ENCODE measurements around the gene LRRC14B.
A peak's percentile ranks its signal among the peaks of the same experiment; 100 is the strongest.

LRRC14B gene

GRCh38 chr5:204966-205670 is 13.8 kb downstream of the LRRC14B start (continued):
- TF ChIP-seq ZNF350 (tag by site-specific recombination; IDR thresholded peaks at IDR 0.05): no peak

DNA sequence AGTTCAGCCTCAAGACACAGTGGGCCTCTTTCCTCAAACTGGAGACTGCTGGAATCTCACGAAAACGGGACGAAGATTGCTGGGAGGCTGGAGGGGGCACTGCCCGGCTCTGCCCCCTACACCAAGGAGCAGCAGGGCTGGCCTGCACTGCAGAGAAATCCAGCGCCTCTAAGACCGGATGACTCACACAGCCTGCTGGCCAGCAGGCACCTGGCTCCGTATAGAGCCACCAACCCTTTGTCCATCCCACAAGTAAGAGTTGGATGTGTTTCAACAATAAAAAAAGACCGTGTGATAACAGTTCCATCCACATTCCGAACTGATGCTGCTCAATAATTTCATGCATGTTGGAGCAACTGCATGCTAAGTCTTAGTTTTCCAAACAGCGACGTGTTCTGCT is 15.1 kb downstream of the LRRC14B start:
- H3K36me3 ChIP-seq (ENCODE audit: control insufficient read depth in 2 of 2, insufficient read depth in 1 of 2, low read length in 2 of 2): peaks cover 12 to 36% of the 10 kb centered on the region in 2 experiments
- H3K27ac ChIP-seq (ENCODE audit: extremely low read depth, low read depth, low read length): no peak overlapping the region
- ChIA-PET CTCF (interaction anchor here (0.5 to 1.4 kb wide), 2 partner anchors 18 to 214 kb away, joined by 3 to 4 read pairs; no protein-coding TSS in a partner anchor), POLR2A (no interaction called here)
- H3K4me1 ChIP-seq (ENCODE audit: control insufficient read depth, insufficient read depth, low read length): peaks cover 5% of the 10 kb centered on the region; the same call in 1 of the 2 replicates
- TF ChIP-seq ZNF600 (tag by site-specific recombination; IDR thresholded peaks at IDR 0.05): peak; percentile 25; the same call in 1 of the 2 replicates
- TF ChIP-seq, protein P1, sequence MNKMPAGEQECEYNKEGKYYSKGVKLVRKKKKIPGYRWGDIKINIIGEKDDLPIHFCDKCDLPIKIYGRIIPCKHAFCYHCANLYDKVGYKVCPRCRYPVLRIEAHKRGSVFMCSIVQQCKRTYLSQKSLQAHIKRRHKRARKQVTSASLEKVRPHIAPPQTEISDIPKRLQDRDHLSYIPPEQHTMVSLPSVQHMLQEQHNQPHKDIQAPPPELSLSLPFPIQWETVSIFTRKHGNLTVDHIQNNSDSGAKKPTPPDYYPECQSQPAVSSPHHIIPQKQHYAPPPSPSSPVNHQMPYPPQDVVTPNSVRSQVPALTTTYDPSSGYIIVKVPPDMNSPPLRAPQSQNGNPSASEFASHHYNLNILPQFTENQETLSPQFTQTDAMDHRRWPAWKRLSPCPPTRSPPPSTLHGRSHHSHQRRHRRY (tag by site-specific recombination; IDR thresholded peaks at IDR 0.05): no peak
- H3K4me3 ChIP-seq (ENCODE audit: low read depth, low read length): no peak overlapping the region
- no peaks in the 10 kb centered on the region for H3K9me3 ChIP-seq (ENCODE audit: control insufficient read depth, insufficient read depth, low read depth, low read length)

DNA sequence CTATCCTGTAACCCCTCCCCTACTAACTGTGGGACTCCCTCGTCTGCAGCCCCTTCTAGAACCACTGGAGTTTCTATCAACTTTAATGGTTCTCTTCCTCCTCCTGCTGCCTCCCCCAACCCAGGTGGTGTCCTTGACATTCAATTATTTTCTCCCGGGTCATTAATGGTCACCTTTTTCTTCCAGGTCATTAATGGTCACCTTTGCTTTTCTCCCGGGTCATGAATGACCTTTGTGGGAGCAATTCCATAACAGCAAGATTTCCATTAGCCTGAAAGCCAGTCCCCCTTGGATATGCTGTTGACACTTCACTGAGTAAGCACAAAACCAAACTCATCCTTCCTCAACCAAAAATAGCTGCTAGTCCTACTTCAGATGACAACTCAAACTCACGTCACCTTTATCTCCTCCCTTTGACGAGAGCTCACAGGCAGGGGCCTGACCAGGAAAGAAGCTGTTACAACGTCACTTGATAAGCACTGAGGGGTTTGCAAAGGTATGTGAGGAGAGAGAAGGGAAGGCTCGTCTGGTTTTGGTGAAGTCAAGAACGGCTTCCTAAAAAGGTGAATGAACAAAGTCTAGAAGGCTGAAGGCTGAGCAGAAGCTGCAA is 15.7 kb downstream of the LRRC14B start:
- Histone ChIP-seq H3K27ac (ENCODE audit: extremely low read depth, low read depth, low read length) (no peak overlapping the region), H3K36me3 (ENCODE audit: control insufficient read depth in 2 of 2, insufficient read depth in 1 of 2, low read length in 2 of 2) (peaks cover 12 to 36% of the 10 kb centered on the region in 2 experiments), H3K9me3 (ENCODE audit: control insufficient read depth, insufficient read depth, low read depth, low read length) (no peaks in the 10 kb centered on the region), H3K4me1 (ENCODE audit: control insufficient read depth, insufficient read depth, low read length) (peaks cover 5% of the 10 kb centered on the region; the same call in 1 of the 2 replicates), H3K4me3 (ENCODE audit: low read depth, low read length) (no peak overlapping the region)
- POLR2A ChIA-PET: no interaction called here
- CTCF ChIA-PET: interaction anchor here (0.5 kb wide), 1 partner anchor 213 kb away, joined by 3 read pairs; no protein-coding TSS in a partner anchor
- TF ChIP-seq BCL11A (tag by site-specific recombination; IDR thresholded peaks at IDR 0.05; ENCODE audit: low read depth) (no peak), ZNF175 (tag by site-specific recombination; IDR thresholded peaks at IDR 0.05) (no peak), ZBTB11 (tag by site-specific recombination; conservative IDR thresholded peaks at IDR 0.05; ENCODE audit: low read depth) (no peak), ZNF701 (tag by site-specific recombination; IDR thresholded peaks at IDR 0.05) (no peak), ZNF121 (tag by site-specific recombination; IDR thresholded peaks at IDR 0.05) (no peak)

GRCh38 chr5:207599-207998 is 16.3 kb downstream of the LRRC14B start:
- H3K27ac ChIP-seq (ENCODE audit: extremely low read depth, low read depth, low read length): no peak overlapping the region
- no peak overlapping the region for H3K4me3 ChIP-seq (ENCODE audit: low read depth, low read length)
- POLR2A ChIA-PET: interaction anchor here (1.5 kb wide), 1 partner anchor 10 kb away, joined by 3 read pairs; the partner anchor contains the start of genes CCDC127 and SDHA
- no peaks in the 10 kb centered on the region for H3K9me3 ChIP-seq (ENCODE audit: control insufficient read depth, insufficient read depth, low read depth, low read length)
- peaks cover 12 to 36% of the 10 kb centered on the region in 2 experiments for H3K36me3 ChIP-seq (ENCODE audit: control insufficient read depth in 2 of 2, insufficient read depth in 1 of 2, low read length in 2 of 2)
- peaks cover 5% of the 10 kb centered on the region; the same call in 1 of the 2 replicates for H3K4me1 ChIP-seq (ENCODE audit: control insufficient read depth, insufficient read depth, low read length)
- TF ChIP-seq ZNF600 (tag by site-specific recombination; IDR thresholded peaks at IDR 0.05) (0 out of 2 replicates have a peak, but pooled peaks have one; percentile 10), ZNF747 (tag by site-specific recombination; IDR thresholded peaks at IDR 0.05) (no peak)
- CTCF ChIA-PET: no interaction called here
